Measurements from ENCODE around the gene SV2A. TPM values are rescaled to one million over a fixed set of nuclear protein-coding genes. Genes with fewer than 3 reads are reported as not detected.
A peak's percentile ranks its signal among the peaks of the same experiment; 100 is the strongest.

The SV2A gene
- total RNA-seq, 2 donors from 2014 or later, result 2.1 to 3.4 TPM

GRCh38 chr1:149899460-149900284 is 18.0 kb downstream of the SV2A start, which contains the start of gene BOLA1:
TSS of gene BOLA1 (plus strand) at chr1:149899568. CDS start at chr1:149900060, 492 bp downstream.
- WGBS, result 5% methylated on average over 41 of the region's 65 CpGs
- Histone ChIP-seq H3K4me3 (peak within 1 kb of the TSS; percentile 42 to 54), H3K36me3 (no peaks in the 10 kb centered on the region), H3K27me3 (replicated peaks; ENCODE audit: insufficient read depth) (no peaks in the 10 kb centered on the region), H3K4me1 (replicated peaks) (no peaks in the 10 kb centered on the region), H3K27ac (peak within 1 kb of the TSS; percentile 82 to 86), H3K9me3 (no peaks in the 10 kb centered on the region)
- DNase-seq (ENCODE audit: low spot score), result peak; percentile 95
- TF ChIP-seq CTCF (IDR thresholded peaks at IDR 0.05), result peak in 1 of 4 experiments; percentile 7
- peak; percentile 80 for TF ChIP-seq POLR2A (IDR thresholded peaks at IDR 0.05)
- peak; percentile 99 for TF ChIP-seq POLR2AphosphoS5 (IDR thresholded peaks at IDR 0.05)
- intact Hi-C loops (cut with DNase I), result no loop called here

- no peak overlapping the region for H3K27ac ChIP-seq
- no peaks in the 10 kb centered on the region for H3K27me3 ChIP-seq (replicated peaks; ENCODE audit: insufficient read depth)
- H3K36me3 ChIP-seq, result no peaks in the 10 kb centered on the region
- no peak for DNase-seq (ENCODE audit: low spot score)
- H3K4me3 ChIP-seq, result no peak overlapping the region
- TF ChIP-seq POLR2AphosphoS5 (IDR thresholded peaks at IDR 0.05) (no peak), CTCF (IDR thresholded peaks at IDR 0.05) (no peak), POLR2A (IDR thresholded peaks at IDR 0.05) (no peak)
- intact Hi-C loops (cut with DNase I), result no loop called here
- no peaks in the 10 kb centered on the region for H3K4me1 ChIP-seq (replicated peaks)
- H3K9me3 ChIP-seq, result no peaks in the 10 kb centered on the region
- 97% methylated on average over 4 of the region's 4 CpGs for WGBS
Observed at GRCh38 chr1:149896575-149896974, 21.1 kb downstream of the SV2A start.

GRCh38 chr1:149888999-149889289 is 28.7 kb downstream of the SV2A start:
- TF ChIP-seq CTCF (IDR thresholded peaks at IDR 0.05), result no peak
- no peak for TF ChIP-seq POLR2AphosphoS5 (IDR thresholded peaks at IDR 0.05)
- no peak for TF ChIP-seq POLR2A (IDR thresholded peaks at IDR 0.05)
- H3K27me3 ChIP-seq (replicated peaks; ENCODE audit: insufficient read depth), result no peaks in the 10 kb centered on the region
- peak; percentile 38 for DNase-seq (ENCODE audit: low spot score)
- intact Hi-C loops (cut with DNase I), result no loop called here
- H3K4me3 ChIP-seq, result peak overlapping the region; percentile 42 to 81
- no peaks in the 10 kb centered on the region for H3K36me3 ChIP-seq
- no peaks in the 10 kb centered on the region for H3K4me1 ChIP-seq (replicated peaks)
- WGBS, result 6% methylated on average over 6 of the region's 6 CpGs
- peak overlapping the region; percentile 99 for H3K27ac ChIP-seq
- H3K9me3 ChIP-seq, result no peaks in the 10 kb centered on the region

DNA sequence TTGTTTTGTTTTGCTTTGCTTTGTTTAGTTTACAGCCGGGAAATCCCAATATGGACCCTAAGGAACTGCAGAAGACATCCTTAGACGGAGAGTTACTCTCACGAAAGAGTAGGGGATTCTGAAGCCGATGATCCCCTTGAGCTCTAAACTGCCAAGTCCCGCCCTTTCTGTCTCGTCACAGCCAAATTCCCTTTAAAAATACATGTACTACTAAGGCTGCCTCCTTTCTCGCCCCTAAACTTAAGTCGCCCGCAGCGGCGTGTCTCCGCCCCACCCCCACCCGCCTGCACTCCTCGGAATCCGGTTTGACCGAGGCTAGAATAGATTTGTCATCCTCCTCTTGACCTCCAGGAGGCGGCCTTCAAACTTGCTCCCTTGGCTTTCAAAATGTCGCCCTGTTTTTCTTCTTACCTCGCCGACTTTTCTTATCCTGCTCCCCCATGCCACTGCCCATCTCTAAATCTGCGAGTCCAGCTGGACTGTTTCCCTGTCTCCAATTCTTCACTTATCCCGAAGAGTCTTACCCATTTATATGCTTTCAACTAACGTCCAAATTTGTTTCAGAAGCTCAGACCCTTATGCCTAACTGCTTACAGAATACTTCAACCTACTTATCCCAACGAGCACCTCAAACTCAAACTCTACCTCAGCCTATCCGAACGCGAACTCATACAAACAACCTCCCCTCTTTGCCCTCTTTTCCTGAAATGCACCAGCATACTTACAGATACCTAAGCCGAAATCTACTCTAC is 29.2 kb downstream of the SV2A start:
- Histone ChIP-seq H3K4me3 (peak overlapping the region; percentile 42 to 81), H3K36me3 (no peaks in the 10 kb centered on the region), H3K27ac (peak overlapping the region; percentile 99), H3K4me1 (replicated peaks) (no peaks in the 10 kb centered on the region), H3K27me3 (replicated peaks; ENCODE audit: insufficient read depth) (no peaks in the 10 kb centered on the region), H3K9me3 (no peaks in the 10 kb centered on the region)
- under 1% methylated on average over 28 of the region's 28 CpGs for WGBS
- intact Hi-C loops (cut with DNase I), result no loop called here
- TF ChIP-seq CTCF (IDR thresholded peaks at IDR 0.05) (peak; percentile 32 to 74 (median 64)), POLR2A (IDR thresholded peaks at IDR 0.05) (peak; percentile 75), POLR2AphosphoS5 (IDR thresholded peaks at IDR 0.05) (no peak)
- DNase-seq (ENCODE audit: low spot score), result peak; percentile 84

Data from prostate gland (tissue), 2 donors.